Lower lobe of right lung (tissue), 2 donors: ENCODE measurements around the gene HSBP1L1. TPM values are rescaled to one million over a fixed set of nuclear protein-coding genes. Genes with fewer than 3 reads are reported as not detected.
A peak's percentile ranks its signal among the peaks of the same experiment; 100 is the strongest.
"Not testable (repeated sequence)": the region's sequence is repeated elsewhere in the genome, so short reads cannot be mapped to it uniquely, and the experiment has no call there.

Experiments
- ATAC-seq, 2 donors: fragments of 200-7000 bp; cut with Tn5 transposase; one replicate each; pipeline ENCODE4 v1.9.1; 2020 to 2022; ENCODE audit warnings: mild to moderate bottlenecking in 2 of 2, moderate library complexity in 2 of 2
- DNase-seq: peaks from one replicate; pipeline ENCODE4 v3.0.0-alpha.2; 2020
- H3K27ac ChIP-seq: fragments of 200-600 bp; one replicate; pipeline ENCODE4 v1.8.0; 2022
- H3K27me3 ChIP-seq: fragments of 200-600 bp; one replicate; pipeline ENCODE4 v1.8.0; 2022; ENCODE audit warnings: low read depth
- H3K36me3 ChIP-seq: fragments of 200-600 bp; one replicate; pipeline ENCODE4 v1.8.0; 2022; ENCODE audit warnings: mild to moderate bottlenecking
- H3K4me1 ChIP-seq: fragments of 200-600 bp; one replicate; pipeline ENCODE4 v1.8.0; 2022
- H3K4me3 ChIP-seq: fragments of 200-600 bp; one replicate; pipeline ENCODE4 v1.8.0; 2022; ENCODE audit warnings: mild to moderate bottlenecking
- H3K9me3 ChIP-seq: fragments of 200-600 bp; one replicate; pipeline ENCODE4 v1.8.0; 2022
- CTCF ChIP-seq: fragments of 200-600 bp; IDR thresholded peaks from one replicate; pipeline ENCODE4 v1.8.0; 2022; ENCODE audit warnings: antibody characterized with exemption, mild to moderate bottlenecking
- intact Hi-C: fragments of 100-400 bp; cut with DNase I; formaldehyde crosslinking; loops from one replicate; pipeline ENCODE4 v1.11.0; 2022
- total RNA-seq: library from RNA; stranded (reverse); fragmentation: NEBNext Ultra II Directional; extraction: Animal tissue kit (Norgen Biotek cat#: 25700); gene quantifications from one replicate; pipeline ENCODE4 v1.2.1, GENCODE V29; 2021
- donor health status: DM: no; HTN: yes; CAD: no; lungs with severe emphysema.

HSBP1L1 gene
- total RNA-seq, 1 donor from 2014 or later, result 46.6 TPM

- Histone ChIP-seq H3K27me3 (no peaks in the 10 kb centered on the region), H3K27ac (no peak overlapping the region), H3K9me3 (peaks cover 7% of the 10 kb centered on the region), H3K4me3 (no peak overlapping the region), H3K4me1 (no peaks in the 10 kb centered on the region), H3K36me3 (no peaks in the 10 kb centered on the region)
- TF ChIP-seq CTCF, result no peak
- ATAC-seq (no peak), DNase-seq (no peak)
- intact Hi-C loops, result no loop called here
Observed at GRCh38 chr18:80004600-80005342, 40.3 kb downstream of the HSBP1L1 start.

GRCh38 chr18:80006724-80007123, 42.3 kb downstream of the HSBP1L1 start:
- Histone ChIP-seq H3K36me3 (no peaks in the 10 kb centered on the region), H3K27me3 (no peaks in the 10 kb centered on the region), H3K27ac (no peak overlapping the region), H3K4me1 (no peaks in the 10 kb centered on the region), H3K4me3 (no peak overlapping the region), H3K9me3 (peaks cover 6% of the 10 kb centered on the region)
- DNase-seq (no peak), ATAC-seq (no peak)
- TF ChIP-seq CTCF, result no peak
- intact Hi-C loops, result no loop called here

- peak; percentile 79 to 83 for ATAC-seq
- Histone ChIP-seq H3K9me3 (peaks cover 8% of the 10 kb centered on the region), H3K27ac (no peak overlapping the region), H3K4me1 (no peaks in the 10 kb centered on the region), H3K36me3 (no peaks in the 10 kb centered on the region), H3K4me3 (no peak overlapping the region), H3K27me3 (no peaks in the 10 kb centered on the region)
- no peak for TF ChIP-seq CTCF
- DNase-seq, result no peak
- intact Hi-C loops, result no loop called here
Observed at GRCh38 chr18:80009661-80010550, 45.5 kb downstream of the HSBP1L1 start.

GRCh38 chr18:80010551-80010906, 46.1 kb downstream of the HSBP1L1 start:
- no peaks in the 10 kb centered on the region for H3K27me3 ChIP-seq
- no peak for DNase-seq
- ATAC-seq, result no peak
- no peaks in the 10 kb centered on the region for H3K4me1 ChIP-seq
- no peak for TF ChIP-seq CTCF
- H3K27ac ChIP-seq, result no peak overlapping the region
- peaks cover 10% of the 10 kb centered on the region for H3K9me3 ChIP-seq
- intact Hi-C loops, result no loop called here
- H3K4me3 ChIP-seq, result no peak overlapping the region
- no peaks in the 10 kb centered on the region for H3K36me3 ChIP-seq

GRCh38 chr18:80011496-80012137, 47.2 kb downstream of the HSBP1L1 start:
- H3K36me3 ChIP-seq, H3K9me3 ChIP-seq, H3K4me1 ChIP-seq, H3K27me3 ChIP-seq, DNase-seq, H3K4me3 ChIP-seq, H3K27ac ChIP-seq, intact Hi-C loops, ATAC-seq: not testable (repeated sequence)
